Testis (tissue), 5 donors: Measurements from ENCODE around the gene SHC4. TPM values are rescaled to one million over a fixed set of nuclear protein-coding genes. Genes with fewer than 3 reads are reported as not detected.

Source experiments
- DNase-seq: peaks from one replicate; pipeline ENCODE4 v3.0.0-alpha.2; 2019
- H3K27ac ChIP-seq, 2 donors: fragments of 200-600 bp; sonication (generic); one replicate each; pipeline ENCODE4 v1.5.1; 2019
- H3K27me3 ChIP-seq: fragments of 200-600 bp; sonication (generic); one replicate; pipeline ENCODE4 v1.5.1; 2019
- H3K36me3 ChIP-seq: fragments of 200-600 bp; sonication (generic); one replicate; pipeline ENCODE4 v1.5.1; 2017; ENCODE audit warnings: low read depth; ENCODE audit errors: missing control alignments
- H3K4me1 ChIP-seq: fragments of 200-600 bp; sonication (generic); one replicate; pipeline ENCODE4 v1.5.1; 2019
- H3K4me3 ChIP-seq, 2 donors: fragments of 200-600 bp; sonication (generic); one replicate each; pipeline ENCODE4 v1.5.1; 2017 to 2019
- H3K9me3 ChIP-seq: fragments of 200-600 bp; sonication (generic); one replicate; pipeline ENCODE4 v1.5.1; 2017
- CTCF ChIP-seq, 3 experiments: fragments of 450-650 bp in 2 of 3; fragments of 200-600 bp in 1 of 3; sonication (generic) in 1 of 3; IDR thresholded peaks; one replicate each; pipeline ENCODE4 v1.5.1; 2016 to 2019; ENCODE audit warnings: antibody characterized with exemption in 3 of 3, mild to moderate bottlenecking in 2 of 3, moderate library complexity in 1 of 3
- POLR2A ChIP-seq: fragments of 450-650 bp; IDR thresholded peaks from one replicate; pipeline ENCODE4 v1.6.1; 2017; ENCODE audit warnings: antibody characterized with exemption, mild to moderate bottlenecking, moderate library complexity
- WGBS, 2 donors: methylation state at CpG; one replicate each; pipeline ENCODE4 v1.1.5; 2018; 5-methylcytosine and 5-hydroxymethylcytosine counted together
- intact Hi-C: fragments of 100-400 bp; cut with DNase I; formaldehyde crosslinking; loops from one replicate; pipeline ENCODE4 v1.15.1; 2023; ENCODE audit warnings: low total_unique reads
- long read RNA-seq, 2 donors: transcript quantifications; one replicate each; lab custom pipeline, GENCODE V29; 2026
- polyA plus RNA-seq: library from polyadenylated mRNA; stranded (reverse); fragments of 350-450 nt; fragmentation: Illumina TruSeq; extraction: RNeasy Lipid Tissue Mini Kit (QIAGEN cat#74804); gene quantifications from one replicate; pipeline ENCODE4 v1.2.3, GENCODE V29; 2014; ENCODE audit warnings: low read depth, low replicate concordance; ENCODE audit not compliant: insufficient read depth
- total RNA-seq, 2 donors: library from RNA; depleted of rRNA; stranded (reverse); fragments of >200 nt; gene quantifications; one replicate each; pipeline ENCODE4 v1.2.3, GENCODE V29; 2016

SHC4 gene, protein sequence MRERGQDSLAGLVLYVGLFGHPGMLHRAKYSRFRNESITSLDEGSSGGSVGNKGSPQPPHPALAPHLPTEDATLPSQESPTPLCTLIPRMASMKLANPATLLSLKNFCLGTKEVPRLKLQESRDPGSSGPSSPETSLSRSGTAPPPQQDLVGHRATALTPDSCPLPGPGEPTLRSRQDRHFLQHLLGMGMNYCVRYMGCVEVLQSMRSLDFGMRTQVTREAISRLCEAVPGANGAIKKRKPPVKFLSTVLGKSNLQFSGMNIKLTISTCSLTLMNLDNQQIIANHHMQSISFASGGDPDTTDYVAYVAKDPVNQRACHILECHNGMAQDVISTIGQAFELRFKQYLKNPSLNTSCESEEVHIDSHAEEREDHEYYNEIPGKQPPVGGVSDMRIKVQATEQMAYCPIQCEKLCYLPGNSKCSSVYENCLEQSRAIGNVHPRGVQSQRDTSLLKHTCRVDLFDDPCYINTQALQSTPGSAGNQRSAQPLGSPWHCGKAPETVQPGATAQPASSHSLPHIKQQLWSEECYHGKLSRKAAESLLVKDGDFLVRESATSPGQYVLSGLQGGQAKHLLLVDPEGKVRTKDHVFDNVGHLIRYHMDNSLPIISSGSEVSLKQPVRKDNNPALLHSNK
- total RNA-seq (10 to 100 TPM; 52.0 to 70.4 TPM), polyA plus RNA-seq (22.7 TPM)
- long read RNA-seq, donor 1, full-length matches to known transcripts, result 1 of 1 reads
- long read RNA-seq, donor 1, partial matches to known transcripts, result 0 of 1 reads
- long read RNA-seq, donor 1, other reads (novel, unspliced or antisense), result 0 of 1 reads
- long read RNA-seq, donor 2, result 0 reads

- no peaks in the 10 kb centered on the region for H3K36me3 ChIP-seq
- TF ChIP-seq CTCF (IDR thresholded peaks at IDR 0.05) (peak in 1 of 3 experiments; percentile 16), POLR2A (no peak)
- no peaks in the 10 kb centered on the region for H3K9me3 ChIP-seq
- peak within 1 kb of the TSS; percentile 58 to 74 for H3K4me3 ChIP-seq
- DNase-seq, result peak; percentile 90
- peak within 1 kb of the TSS; percentile 18 to 79 for H3K27ac ChIP-seq
- 0 to 1% methylated on average over 16 of the region's 16 CpGs for WGBS, 2 donors
- intact Hi-C loops, result no loop called here
- H3K27me3 ChIP-seq, result no peaks in the 10 kb centered on the region
- peaks cover 2% of the 10 kb centered on the region for H3K4me1 ChIP-seq
Observed at GRCh38 chr15:48963524-48964113, at the start of gene SHC4. Gene SHC4, minus strand, starts transcription at chr15:48963919. Its CDS starts 904 bp downstream, at chr15:48963015.

GRCh38 chr15:48999314-48999713, 35.6 kb upstream of the SHC4 start:
- WGBS, 2 donors, result 93% methylated on average over 2 of the region's 2 CpGs
- Histone ChIP-seq H3K4me3 (no peak overlapping the region), H3K36me3 (no peaks in the 10 kb centered on the region), H3K9me3 (no peaks in the 10 kb centered on the region), H3K4me1 (no peaks in the 10 kb centered on the region), H3K27me3 (no peaks in the 10 kb centered on the region), H3K27ac (no peak overlapping the region)
- TF ChIP-seq POLR2A, result no peak
- TF ChIP-seq CTCF (IDR thresholded peaks at IDR 0.05), result no peak
- intact Hi-C loops, result no loop called here
- no peak for DNase-seq

- WGBS, 2 donors, result 91 to 93% methylated on average over 2 of the region's 2 CpGs
- DNase-seq, result no peak
Observed at GRCh38 chr15:48996276-48996675, 32.6 kb upstream of the SHC4 start.

GRCh38 chr15:48993380-48993779, 29.7 kb upstream of the SHC4 start:
- Histone ChIP-seq H3K27ac (no peak overlapping the region), H3K27me3 (no peaks in the 10 kb centered on the region), H3K9me3 (no peaks in the 10 kb centered on the region), H3K4me1 (no peaks in the 10 kb centered on the region), H3K4me3 (no peak overlapping the region), H3K36me3 (no peaks in the 10 kb centered on the region)
- no peak for TF ChIP-seq POLR2A
- TF ChIP-seq CTCF (IDR thresholded peaks at IDR 0.05), result no peak
- intact Hi-C loops, result no loop called here
- DNase-seq, result no peak

More at GRCh38 chr15:48996276-48996675, 32.6 kb upstream of the SHC4 start:
- H3K4me3 ChIP-seq, result no peak overlapping the region
- TF ChIP-seq POLR2A, result no peak
- TF ChIP-seq CTCF (IDR thresholded peaks at IDR 0.05), result no peak
- no peaks in the 10 kb centered on the region for H3K4me1 ChIP-seq
- H3K9me3 ChIP-seq, result no peaks in the 10 kb centered on the region
- intact Hi-C loops, result no loop called here
- no peak overlapping the region for H3K27ac ChIP-seq
- no peaks in the 10 kb centered on the region for H3K27me3 ChIP-seq
- no peaks in the 10 kb centered on the region for H3K36me3 ChIP-seq
